ENCODE results near the gene NHLRC2. TPM values are rescaled to one million over a fixed set of nuclear protein-coding genes. Genes with fewer than 3 reads are reported as not detected.

The NHLRC2 gene
- total RNA-seq, 1 donor from 2014 or later: 23.5 TPM

DNA sequence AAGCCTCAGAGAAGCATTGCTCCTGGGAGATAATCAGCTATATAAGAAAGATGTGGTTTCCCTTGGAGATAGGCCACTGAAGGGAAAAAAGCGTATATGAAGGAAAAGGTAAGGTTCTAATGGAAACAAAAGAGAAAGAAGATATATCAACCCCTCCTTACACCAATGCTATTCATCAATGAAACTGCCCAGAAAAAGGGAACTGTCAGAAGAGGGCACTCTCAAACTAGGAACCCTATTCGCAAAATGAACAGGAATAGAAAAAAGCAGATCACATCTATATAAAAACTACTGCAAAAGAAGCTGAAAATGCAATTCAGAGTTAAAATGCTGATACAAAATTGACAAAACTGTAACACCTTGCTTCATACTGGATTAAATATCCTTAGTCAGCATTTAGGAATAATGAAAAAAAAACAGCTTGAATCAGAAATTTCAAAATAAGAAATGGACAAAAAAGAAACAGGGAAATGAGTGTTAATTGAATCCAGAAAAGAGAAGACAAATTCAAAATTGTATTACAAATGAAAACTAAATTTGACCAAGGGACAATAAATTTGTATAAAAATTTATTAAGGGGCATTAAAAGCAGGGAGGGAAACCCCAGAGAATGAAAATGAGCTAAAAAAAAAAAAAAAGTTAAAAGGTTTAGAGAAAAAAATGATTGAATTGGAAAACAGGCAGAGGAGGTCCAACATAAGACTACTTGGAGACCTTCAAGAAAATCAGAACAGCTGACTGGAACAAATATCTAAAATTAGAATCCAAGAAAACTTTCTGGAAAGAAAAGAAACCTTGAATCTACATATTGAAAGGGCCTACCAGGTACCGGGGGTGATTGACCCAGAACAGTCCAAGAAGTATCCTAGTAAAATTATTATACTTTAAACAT, 17.9 kb downstream of the NHLRC2 start:
- Mint-ChIP-seq H3K27ac (ENCODE audit: unreplicated experiment) (no peak overlapping the region), H3K27me3 (ENCODE audit: unreplicated experiment) (no peaks in the 10 kb centered on the region), H3K36me3 (ENCODE audit: unreplicated experiment) (peaks cover 7% of the 10 kb centered on the region), H3K4me3 (ENCODE audit: unreplicated experiment) (no peak overlapping the region), H3K9me3 (ENCODE audit: unreplicated experiment) (peaks cover 4% of the 10 kb centered on the region), H3K4me1 (ENCODE audit: low read depth, unreplicated experiment) (no peaks in the 10 kb centered on the region)
- DNase-seq: no peak
- TF ChIP-seq, protein P1, sequence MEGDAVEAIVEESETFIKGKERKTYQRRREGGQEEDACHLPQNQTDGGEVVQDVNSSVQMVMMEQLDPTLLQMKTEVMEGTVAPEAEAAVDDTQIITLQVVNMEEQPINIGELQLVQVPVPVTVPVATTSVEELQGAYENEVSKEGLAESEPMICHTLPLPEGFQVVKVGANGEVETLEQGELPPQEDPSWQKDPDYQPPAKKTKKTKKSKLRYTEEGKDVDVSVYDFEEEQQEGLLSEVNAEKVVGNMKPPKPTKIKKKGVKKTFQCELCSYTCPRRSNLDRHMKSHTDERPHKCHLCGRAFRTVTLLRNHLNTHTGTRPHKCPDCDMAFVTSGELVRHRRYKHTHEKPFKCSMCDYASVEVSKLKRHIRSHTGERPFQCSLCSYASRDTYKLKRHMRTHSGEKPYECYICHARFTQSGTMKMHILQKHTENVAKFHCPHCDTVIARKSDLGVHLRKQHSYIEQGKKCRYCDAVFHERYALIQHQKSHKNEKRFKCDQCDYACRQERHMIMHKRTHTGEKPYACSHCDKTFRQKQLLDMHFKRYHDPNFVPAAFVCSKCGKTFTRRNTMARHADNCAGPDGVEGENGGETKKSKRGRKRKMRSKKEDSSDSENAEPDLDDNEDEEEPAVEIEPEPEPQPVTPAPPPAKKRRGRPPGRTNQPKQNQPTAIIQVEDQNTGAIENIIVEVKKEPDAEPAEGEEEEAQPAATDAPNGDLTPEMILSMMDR (IDR thresholded peaks at IDR 0.05; ENCODE audit: partially characterized antibody, unreplicated experiment): no peak

DNA sequence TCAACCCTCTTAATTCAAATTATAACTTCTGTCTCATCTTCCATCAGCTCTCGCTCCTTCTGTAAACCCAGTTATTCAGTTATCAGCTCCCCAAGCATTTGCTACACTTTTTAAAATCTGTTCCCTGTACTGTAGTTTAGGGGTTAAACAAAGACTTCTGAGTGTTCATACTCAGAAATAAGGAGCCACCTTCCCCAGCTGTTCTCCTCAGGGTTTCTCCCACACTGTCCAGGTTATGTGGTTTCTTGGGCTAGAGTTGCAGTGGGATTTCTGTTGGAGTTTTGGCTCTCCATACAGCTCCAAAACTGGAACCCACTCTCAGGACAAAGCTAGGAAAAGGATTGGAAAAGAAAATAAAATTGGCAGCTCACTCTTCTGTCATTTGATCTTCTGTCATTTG, 20.8 kb downstream of the NHLRC2 start:
- DNase-seq: no peak
- TF ChIP-seq, protein P1 (IDR thresholded peaks at IDR 0.05; ENCODE audit: partially characterized antibody, unreplicated experiment): no peak
- Mint-ChIP-seq H3K27ac (ENCODE audit: unreplicated experiment) (no peak overlapping the region), H3K27me3 (ENCODE audit: unreplicated experiment) (no peaks in the 10 kb centered on the region), H3K36me3 (ENCODE audit: unreplicated experiment) (peaks cover 7% of the 10 kb centered on the region), H3K4me3 (ENCODE audit: unreplicated experiment) (no peak overlapping the region), H3K4me1 (ENCODE audit: low read depth, unreplicated experiment) (no peaks in the 10 kb centered on the region), H3K9me3 (ENCODE audit: unreplicated experiment) (peaks cover 4% of the 10 kb centered on the region)

DNA sequence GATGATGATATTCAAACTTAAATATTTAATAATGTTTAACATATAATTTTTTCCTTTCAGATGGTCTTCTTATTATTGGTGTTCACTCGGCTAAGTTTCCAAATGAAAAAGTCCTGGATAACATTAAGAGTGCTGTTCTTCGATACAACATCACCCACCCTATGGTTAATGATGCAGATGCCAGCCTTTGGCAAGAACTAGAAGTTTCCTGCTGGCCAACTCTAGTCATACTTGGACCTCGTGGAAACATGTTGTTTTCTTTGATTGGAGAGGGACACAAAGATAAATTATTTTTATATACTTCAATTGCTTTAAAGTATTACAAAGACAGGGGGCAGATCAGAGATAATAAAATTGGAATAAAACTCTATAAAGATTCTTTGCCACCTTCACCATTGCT, 22.0 kb downstream of the NHLRC2 start:
- no peak overlapping the region for H3K27ac Mint-ChIP-seq (ENCODE audit: unreplicated experiment)
- no peak overlapping the region for H3K4me3 Mint-ChIP-seq (ENCODE audit: unreplicated experiment)
- no peaks in the 10 kb centered on the region for H3K27me3 Mint-ChIP-seq (ENCODE audit: unreplicated experiment)
- DNase-seq: no peak
- peaks cover 7% of the 10 kb centered on the region for H3K36me3 Mint-ChIP-seq (ENCODE audit: unreplicated experiment)
- H3K4me1 Mint-ChIP-seq (ENCODE audit: low read depth, unreplicated experiment): no peaks in the 10 kb centered on the region
- peaks cover 4% of the 10 kb centered on the region for H3K9me3 Mint-ChIP-seq (ENCODE audit: unreplicated experiment)
- TF ChIP-seq, protein P1 (IDR thresholded peaks at IDR 0.05; ENCODE audit: partially characterized antibody, unreplicated experiment): no peak

DNA sequence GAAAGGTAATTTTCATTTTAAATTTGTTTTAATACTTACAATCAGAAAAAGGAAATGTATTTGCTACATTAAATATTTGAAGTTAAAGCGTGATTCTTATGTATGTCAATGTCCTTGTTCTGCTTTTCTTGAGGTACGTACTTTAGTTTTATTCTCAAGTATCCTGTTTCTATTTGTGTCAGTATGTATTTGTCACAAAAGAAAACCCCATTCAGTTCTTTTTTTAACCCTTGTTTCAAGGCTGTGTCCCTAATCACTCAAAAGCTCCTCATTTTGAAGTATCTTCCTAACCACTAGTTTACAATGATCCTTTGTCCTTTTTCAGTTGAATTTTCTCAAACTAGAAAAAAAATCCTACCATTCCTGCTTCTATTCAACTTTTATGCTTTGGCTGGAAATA, 25.2 kb downstream of the NHLRC2 start:
- Mint-ChIP-seq H3K36me3 (ENCODE audit: unreplicated experiment) (no peaks in the 10 kb centered on the region), H3K27ac (ENCODE audit: unreplicated experiment) (no peak overlapping the region), H3K27me3 (ENCODE audit: unreplicated experiment) (no peaks in the 10 kb centered on the region), H3K4me3 (ENCODE audit: unreplicated experiment) (no peak overlapping the region), H3K4me1 (ENCODE audit: low read depth, unreplicated experiment) (no peaks in the 10 kb centered on the region), H3K9me3 (ENCODE audit: unreplicated experiment) (no peaks in the 10 kb centered on the region)
- TF ChIP-seq, protein P1 (IDR thresholded peaks at IDR 0.05; ENCODE audit: partially characterized antibody, unreplicated experiment): no peak
- DNase-seq: no peak

DNA sequence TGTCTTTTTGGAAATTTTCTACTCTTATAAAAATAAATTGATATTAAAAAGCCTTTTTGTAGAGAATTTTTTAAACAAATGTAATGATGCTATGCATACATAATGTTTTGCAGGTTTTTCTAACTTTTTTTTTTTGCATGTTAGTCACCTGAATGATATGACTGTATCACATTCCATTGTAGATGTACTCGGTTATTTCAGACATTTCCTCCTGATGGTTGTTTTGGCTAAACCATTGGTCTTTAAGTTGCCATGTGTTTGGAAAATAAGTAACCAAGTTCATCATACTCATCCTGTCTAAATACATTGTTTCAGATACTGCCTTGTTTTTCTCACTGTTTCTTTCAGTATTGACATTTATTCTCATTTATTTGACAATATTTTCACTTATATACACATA, 25.8 kb downstream of the NHLRC2 start:
- Mint-ChIP-seq H3K4me1 (ENCODE audit: low read depth, unreplicated experiment) (no peaks in the 10 kb centered on the region), H3K4me3 (ENCODE audit: unreplicated experiment) (no peak overlapping the region), H3K36me3 (ENCODE audit: unreplicated experiment) (no peaks in the 10 kb centered on the region), H3K27me3 (ENCODE audit: unreplicated experiment) (no peaks in the 10 kb centered on the region), H3K9me3 (ENCODE audit: unreplicated experiment) (no peaks in the 10 kb centered on the region), H3K27ac (ENCODE audit: unreplicated experiment) (no peak overlapping the region)
- DNase-seq: no peak
- TF ChIP-seq, protein P1 (IDR thresholded peaks at IDR 0.05; ENCODE audit: partially characterized antibody, unreplicated experiment): no peak
